K562 (cell line): ENCODE data around the gene MYO3A. TPM values are rescaled to one million over a fixed set of nuclear protein-coding genes. Genes with fewer than 3 reads are reported as not detected.

Experiments used
- ATAC-seq: fragments of 200-7000 bp; cut with Tn5 transposase; 3 replicates; pipeline ENCODE4 v1.9.1; 2020; ENCODE audit warnings: moderate library complexity
- BruUV-seq: library from RNA; stranded (reverse); fragments of 400-500 nt; replicated peaks from 2 replicates; lab custom pipeline; 2021; lab: Mats Ljungman, UMichigan
- CTCF ChIA-PET: fragments of 300-600 bp; formaldehyde crosslinking; extraction: SDS; loops from one replicate; lab custom pipeline; 2021; ENCODE audit warnings: low intra/inter-chr PET ratio; lab: Yijun Ruan, JAX
- POLR2A ChIA-PET: fragments of 300-600, 350-650 bp; sonication (Branson Sonifier 250); formaldehyde crosslinking; extraction: SDS; loops from one replicate; lab custom pipeline; 2021; ENCODE audit warnings: antibody characterized with exemption, inconsistent platforms; lab: Yijun Ruan, JAX
- DNase-seq, 4 experiments: peaks; one replicate each; pipeline versions ENCODE4 v3.0.0 to v3.0.0-alpha.2; 2011 to 2018; ENCODE audit warnings: low spot score in 3 of 4, mixed read lengths in 3 of 4; ENCODE audit errors: extremely low read depth in 1 of 4
- FAIRE-seq: peaks from 2 replicates; lab custom pipeline; 2011; peaks lifted over from hg19 to GRCh38; lab: Jason Lieb, UNC
- H2AFZ ChIP-seq: 2 replicates; pipeline ENCODE4 v1.6.0; 2011; ENCODE audit warnings: low read depth, low read length, control low read depth, inconsistent platforms
- H3K27ac ChIP-seq: fragments of 200-600 bp; 3 replicates; pipeline ENCODE4 v1.8.0; 2011; ENCODE audit warnings: low read depth, mild to moderate bottlenecking, control low read depth, inconsistent platforms, low read length, moderate library complexity, mixed read lengths; ENCODE audit errors: extremely low read depth
- H3K27me3 ChIP-seq, 2 experiments: fragments of 300-600 bp in 1 of 2; 2 replicates in 1 of 2; 3 replicates in 1 of 2; pipeline versions ENCODE4 v1.6.0 to v1.8.0; 2011; ENCODE audit warnings: inconsistent platforms in 2 of 2, low read length in 2 of 2, mild to moderate bottlenecking in 1 of 2, mixed read lengths in 1 of 2, moderate library complexity in 1 of 2; ENCODE audit not compliant: control insufficient read depth in 2 of 2, insufficient read depth in 2 of 2
- H3K36me3 ChIP-seq: fragments of 300-600 bp; 3 replicates; pipeline ENCODE4 v1.8.0; 2011; ENCODE audit warnings: mild to moderate bottlenecking, low read length, inconsistent platforms; ENCODE audit not compliant: control insufficient read depth, insufficient read depth
- H3K4me1 ChIP-seq, 2 experiments: fragments of 200-600 bp in 1 of 2; replicated peaks in 1 of 2; 2 replicates in 1 of 2; 3 replicates in 1 of 2; pipeline versions ENCODE4 v1.5.1 to v1.8.0; 2011; ENCODE audit warnings: inconsistent platforms in 2 of 2, low read length in 2 of 2, mild to moderate bottlenecking in 1 of 2, mixed read lengths in 1 of 2, moderate library complexity in 1 of 2; ENCODE audit not compliant: control insufficient read depth in 2 of 2, insufficient read depth in 2 of 2
- H3K4me2 ChIP-seq: 2 replicates; pipeline ENCODE4 v1.6.1; 2011; ENCODE audit warnings: low read length, control low read depth, inconsistent platforms, mixed read lengths; ENCODE audit not compliant: insufficient read depth
- H3K4me3 ChIP-seq: fragments of 200-600 bp; sonication (generic), shearing (Covaris generic); 2 replicates; pipeline ENCODE4 v1.5.1; 2016; ENCODE audit warnings: control low read depth, inconsistent platforms
- H3K79me2 ChIP-seq: fragments of 200-600 bp; 3 replicates; pipeline ENCODE4 v1.8.0; 2011; ENCODE audit warnings: low read length, inconsistent platforms; ENCODE audit not compliant: control insufficient read depth, insufficient read depth
- H3K9ac ChIP-seq, 2 experiments: 2 replicates each; pipeline versions ENCODE4 v1.6.0 to v1.6.1; 2011; ENCODE audit warnings: low read depth in 2 of 2, low read length in 2 of 2, control low read depth in 1 of 2, inconsistent platforms in 1 of 2, mild to moderate bottlenecking in 1 of 2, mixed read lengths in 1 of 2; ENCODE audit not compliant: insufficient read depth in 1 of 2
- H3K9me1 ChIP-seq: one replicate; pipeline ENCODE4 v1.6.0; 2011; ENCODE audit warnings: inconsistent platforms, mild to moderate bottlenecking, low read length, moderate library complexity; ENCODE audit not compliant: control insufficient read depth, insufficient read depth
- H3K9me3 ChIP-seq: replicated peaks from 2 replicates; pipeline ENCODE4 v1.5.1; 2011; ENCODE audit warnings: low read depth, low read length, inconsistent platforms; ENCODE audit not compliant: control insufficient read depth, insufficient read depth
- H4K20me1 ChIP-seq: replicated peaks from 2 replicates; pipeline ENCODE4 v1.6.1; 2011; ENCODE audit warnings: low read length, inconsistent platforms, mixed read lengths; ENCODE audit not compliant: control insufficient read depth, insufficient read depth
- CTCF ChIP-seq, 3 experiments: IDR thresholded peaks in 2 of 3; conservative IDR thresholded peaks in 1 of 3; 2 replicates each; pipeline ENCODE4 v1.5.1; 2011 to 2012; ENCODE audit warnings: low read length in 3 of 3, mild to moderate bottlenecking in 3 of 3, control low read depth in 2 of 3, improper control_type of control experiment in 1 of 3, inconsistent platforms in 1 of 3, low read depth in 1 of 3, mixed read lengths in 1 of 3, moderate library complexity in 1 of 3; ENCODE audit not compliant: insufficient read depth in 2 of 3
- CTCFL ChIP-seq: IDR thresholded peaks from 2 replicates; pipeline ENCODE4 v1.6.1; 2011; ENCODE audit warnings: borderline replicate concordance, low read depth, mild to moderate bottlenecking, moderate library complexity, low read length; ENCODE audit not compliant: insufficient read depth, poor library complexity, severe bottlenecking
- E2F6 ChIP-seq, 2 experiments: IDR thresholded peaks; 2 replicates each; pipeline ENCODE4 v1.6.1; 2011; ENCODE audit warnings: borderline replicate concordance in 1 of 2, control low read depth in 1 of 2, low read depth in 1 of 2, low read length in 1 of 2, mild to moderate bottlenecking in 1 of 2, mixed read lengths in 1 of 2, moderate library complexity in 1 of 2; ENCODE audit not compliant: insufficient read depth in 1 of 2, insufficient read length in 1 of 2, poor library complexity in 1 of 2, severe bottlenecking in 1 of 2; ENCODE audit errors: extremely low read depth in 1 of 2
- HCFC1 ChIP-seq: IDR thresholded peaks from 2 replicates; pipeline ENCODE4 v1.6.1; 2012; ENCODE audit warnings: low read depth, low read length, improper control_type of control experiment
- WGBS: fragments of 100-300 bp; shearing (Covaris generic); methylation state at CpG from one replicate; pipeline ENCODE4 v1.1.6; 2016; ENCODE audit warnings: low coverage, mixed read lengths; ENCODE audit not compliant: insufficient coverage; ENCODE audit errors: missing lambda C conversion rate; 5-methylcytosine and 5-hydroxymethylcytosine counted together
- in situ Hi-C: fragments of 300-500 bp; cut with MboI; formaldehyde crosslinking; loops from 4 replicates; pipeline ENCODE4 v1.15.0; 2018; ENCODE audit warnings: inconsistent platforms, mixed read lengths
- intact Hi-C: fragments of 100-400 bp; cut with micrococcal nuclease; formaldehyde crosslinking; loops from 2 replicates; pipeline ENCODE4 v1.14.2; 2022
- polyA plus RNA-seq, 8 experiments: library from polyadenylated mRNA; depleted of rRNA in 4 of 8; stranded (reverse) in 5 of 8; unstranded in 3 of 8; fragments of >200 nt; fragmentation: Nextera tagmentation in 2 of 8; fragmentation: Illumina TruSeq in 1 of 8; extraction: Ambion mirVana in 2 of 8; extraction: Trizol in 1 of 8; gene quantifications; 2 replicates each; pipeline versions ENCODE4 v1.2.1 to v1.2.3, GENCODE V29; 2011 to 2014; ENCODE audit warnings: inconsistent platforms in 1 of 8, missing spikeins in 1 of 8
- total RNA-seq, 7 experiments: library from RNA; depleted of rRNA in 6 of 7; stranded (reverse); fragments of >200 nt in 6 of 7; fragmentation: Illumina TruSeq in 2 of 7; extraction: Trizol in 2 of 7; gene quantifications; 2 replicates each; pipeline versions ENCODE4 v1.2.1 to v1.2.3, GENCODE V29; 2011 to 2021; ENCODE audit warnings: low replicate concordance in 1 of 7

The MYO3A gene
- total and polyA plus RNA-seq, 9 of the 15 experiments (the other 6 are each of a cell fraction or from before 2014, with no cell fraction given) = not detected

GRCh38 chr10:25934621-25935139 is 651 bp downstream of the MYO3A start:
- POLR2A ChIA-PET = no interaction called here
- H3K9ac ChIP-seq = no peak overlapping the region
- intact Hi-C loops = no loop called here

More at GRCh38 chr10:25934621-25935139, 651 bp downstream of the MYO3A start:
- ATAC-seq = peak; percentile 95
- peaks cover 0 to 13% of the 10 kb centered on the region in 2 experiments; a peak in 2 of 5 replicates for H3K4me1 ChIP-seq
- no peak for FAIRE-seq
- H3K79me2 ChIP-seq = no peaks in the 10 kb centered on the region
- under 1% methylated on average over 20 of the region's 35 CpGs for WGBS
- in situ Hi-C loops = no loop called here
- no peaks in the 10 kb centered on the region for H3K36me3 ChIP-seq
- no peaks in the 10 kb centered on the region for H3K9me3 ChIP-seq
- H3K9me1 ChIP-seq = no peaks in the 10 kb centered on the region
- no TSS peak for BruUV-seq
- H3K4me2 ChIP-seq = peak overlapping the region; percentile 61
- H4K20me1 ChIP-seq = no peaks in the 10 kb centered on the region
- CTCF ChIA-PET = no interaction called here
- no peak overlapping the region; the same call in 2 of the 3 replicates for H3K27ac ChIP-seq
- peak; percentile 10 to 25 (median 18) for DNase-seq
- H2AFZ ChIP-seq = peak overlapping the region; percentile 44; the same call in 1 of the 2 replicates
- peaks cover 0 to 12% of the 10 kb centered on the region in 2 experiments; a peak in 2 of 5 replicates for H3K27me3 ChIP-seq
- peak; percentile 19 for TF ChIP-seq CTCFL
- TF ChIP-seq HCFC1 = no peak
- TF ChIP-seq E2F6 (IDR thresholded peaks at IDR 0.05; ENCODE audit: borderline replicate concordance in 1 of 2, extremely low read depth in 1 of 2, insufficient read depth in 1 of 2, insufficient read length in 1 of 2, low read depth in 1 of 2, low read length in 1 of 2, poor library complexity in 1 of 2, severe bottlenecking in 1 of 2) = peak in 1 of 2 experiments; percentile 46
- peak in 2 of 3 experiments; percentile 49 to 53; a peak in 4 of 6 replicates for TF ChIP-seq CTCF (IDR thresholded peaks at IDR 0.05 in 2 of 3, conservative IDR thresholded peaks at IDR 0.05 in 1 of 3; ENCODE audit: insufficient read depth in 2 of 3, low read depth in 1 of 3, low read length in 3 of 3)
- H3K4me3 ChIP-seq = no peak overlapping the region
